GM10266 (cell line): ENCODE measurements around the gene PPP1R16B.

Experiments
- DNase-seq: peaks from one replicate; pipeline ENCODE4 v3.0.0; 2012; ENCODE audit errors: extremely low spot score
- TF ChIP-seq, protein P1 (sequence below): IDR thresholded peaks from 2 replicates; pipeline ENCODE4 v1.5.1; 2012; ENCODE audit warnings: mild to moderate bottlenecking, low read depth; ENCODE audit not compliant: control insufficient read depth, insufficient read depth; ENCODE audit errors: missing control alignments

The PPP1R16B gene

DNA sequence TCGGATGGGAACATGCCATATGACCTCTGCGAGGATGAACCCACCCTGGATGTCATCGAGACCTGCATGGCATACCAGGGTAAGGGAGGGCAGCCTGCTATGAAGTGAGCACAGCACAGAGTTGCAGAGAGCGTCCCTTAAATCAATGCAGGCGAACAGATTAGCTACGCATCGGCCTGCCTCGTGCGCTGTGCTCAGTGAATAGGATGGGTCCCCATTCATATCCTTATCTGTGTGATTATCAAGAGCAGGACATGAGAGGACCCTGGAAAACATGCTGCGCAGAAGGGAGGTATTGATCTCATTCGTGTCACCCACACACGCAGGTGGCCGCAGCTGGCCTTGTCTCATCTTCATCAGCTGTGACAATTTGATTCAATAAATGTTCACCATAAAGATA, 95.1 kb downstream of the PPP1R16B start:
- no peak for DNase-seq
- TF ChIP-seq, protein P1, sequence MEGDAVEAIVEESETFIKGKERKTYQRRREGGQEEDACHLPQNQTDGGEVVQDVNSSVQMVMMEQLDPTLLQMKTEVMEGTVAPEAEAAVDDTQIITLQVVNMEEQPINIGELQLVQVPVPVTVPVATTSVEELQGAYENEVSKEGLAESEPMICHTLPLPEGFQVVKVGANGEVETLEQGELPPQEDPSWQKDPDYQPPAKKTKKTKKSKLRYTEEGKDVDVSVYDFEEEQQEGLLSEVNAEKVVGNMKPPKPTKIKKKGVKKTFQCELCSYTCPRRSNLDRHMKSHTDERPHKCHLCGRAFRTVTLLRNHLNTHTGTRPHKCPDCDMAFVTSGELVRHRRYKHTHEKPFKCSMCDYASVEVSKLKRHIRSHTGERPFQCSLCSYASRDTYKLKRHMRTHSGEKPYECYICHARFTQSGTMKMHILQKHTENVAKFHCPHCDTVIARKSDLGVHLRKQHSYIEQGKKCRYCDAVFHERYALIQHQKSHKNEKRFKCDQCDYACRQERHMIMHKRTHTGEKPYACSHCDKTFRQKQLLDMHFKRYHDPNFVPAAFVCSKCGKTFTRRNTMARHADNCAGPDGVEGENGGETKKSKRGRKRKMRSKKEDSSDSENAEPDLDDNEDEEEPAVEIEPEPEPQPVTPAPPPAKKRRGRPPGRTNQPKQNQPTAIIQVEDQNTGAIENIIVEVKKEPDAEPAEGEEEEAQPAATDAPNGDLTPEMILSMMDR, result no peak

DNA sequence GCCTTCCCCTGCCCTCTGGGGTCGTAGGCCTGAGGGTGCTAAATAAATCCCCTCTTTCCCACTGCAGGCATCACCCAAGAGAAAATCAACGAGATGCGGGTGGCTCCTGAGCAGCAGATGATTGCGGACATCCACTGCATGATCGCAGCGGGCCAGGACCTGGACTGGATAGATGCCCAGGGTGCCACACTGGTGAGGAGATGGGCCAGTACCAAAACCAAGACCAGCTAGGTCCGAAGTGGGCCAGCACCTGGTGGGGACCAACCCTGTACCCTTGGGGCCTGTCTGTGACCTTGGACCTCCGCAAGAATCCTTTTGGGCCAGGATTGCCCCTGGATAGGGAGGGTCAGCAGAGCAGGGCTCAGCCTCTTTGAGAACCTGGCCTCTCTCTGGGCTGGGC, 97.1 kb downstream of the PPP1R16B start:
- DNase-seq, result no peak
- TF ChIP-seq, protein P1, result no peak

DNA sequence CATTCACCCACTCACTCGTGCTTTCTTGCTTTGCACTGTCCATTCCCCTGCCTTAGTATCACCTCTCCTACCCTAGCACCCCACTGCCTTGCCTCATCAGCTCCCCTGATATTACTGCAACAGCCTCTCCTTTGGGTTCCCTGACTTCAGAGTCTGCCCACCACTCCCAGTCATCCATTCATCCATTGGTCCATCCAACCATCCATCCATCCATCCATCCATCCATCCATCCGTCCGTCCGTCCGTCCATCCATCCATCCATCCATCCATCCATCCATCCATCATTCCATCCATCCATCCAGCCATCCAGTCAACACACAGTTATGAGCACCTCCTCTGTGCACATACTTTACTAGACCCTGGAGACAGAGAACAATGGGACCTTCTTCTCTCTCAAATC, 97.8 kb downstream of the PPP1R16B start:
- TF ChIP-seq, protein P1, result no peak
- no peak for DNase-seq

DNA sequence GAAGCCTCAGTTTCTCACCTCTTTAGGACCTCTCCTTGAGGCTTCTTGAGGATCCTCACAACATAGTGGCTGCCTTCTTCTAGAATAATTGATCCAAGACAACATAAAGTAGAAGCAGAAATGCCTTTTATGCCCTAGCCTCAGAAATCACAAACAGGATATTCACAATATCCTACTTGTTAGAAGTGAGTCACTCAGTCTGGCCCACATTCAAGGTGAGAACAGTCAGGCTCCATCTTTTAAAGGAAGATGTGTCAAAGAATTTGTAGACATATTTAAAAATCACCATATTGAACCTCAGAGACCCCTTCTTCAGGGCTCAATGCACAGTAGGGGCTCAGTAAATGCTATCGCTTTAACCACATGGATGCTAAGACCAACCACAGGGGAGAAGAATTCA, 99.9 kb downstream of the PPP1R16B start:
- TF ChIP-seq, protein P1, result no peak
- no peak for DNase-seq

DNA sequence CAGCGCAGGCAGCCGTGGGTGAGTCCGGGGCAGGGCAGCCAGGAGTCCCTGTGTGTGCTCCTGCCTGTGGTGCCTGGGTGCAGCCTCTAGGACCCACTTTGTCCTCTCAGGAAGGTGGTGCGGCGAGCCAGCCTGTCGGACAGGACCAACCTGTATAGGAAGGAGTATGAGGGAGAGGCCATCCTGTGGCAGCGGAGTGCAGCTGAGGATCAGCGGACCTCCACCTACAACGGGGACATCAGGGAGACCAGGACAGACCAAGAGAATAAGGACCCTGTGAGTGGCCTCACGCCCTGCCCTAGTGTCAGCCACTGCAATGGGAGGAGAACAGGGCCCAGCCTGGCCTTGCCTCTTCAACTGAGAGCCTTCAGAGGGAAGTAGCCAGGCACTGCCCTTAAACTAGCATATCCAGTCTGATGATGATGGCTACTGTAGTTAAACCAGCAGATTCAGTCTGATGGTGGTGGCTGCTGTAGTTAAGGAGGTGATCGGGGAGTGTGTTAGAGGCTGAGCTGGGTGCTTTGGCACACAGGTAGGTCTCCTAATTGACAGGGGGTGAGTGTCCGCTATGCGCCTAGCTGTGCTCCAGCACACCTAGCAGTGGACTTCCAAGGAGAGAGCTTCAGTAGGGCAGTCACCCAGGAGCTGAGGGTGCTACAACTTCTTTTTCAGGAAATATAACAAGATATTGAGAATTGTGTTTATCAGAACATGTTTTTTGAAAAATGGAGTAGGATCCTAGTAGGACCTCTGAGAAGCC, 102.6 kb downstream of the PPP1R16B start:
- no peak for DNase-seq

DNA sequence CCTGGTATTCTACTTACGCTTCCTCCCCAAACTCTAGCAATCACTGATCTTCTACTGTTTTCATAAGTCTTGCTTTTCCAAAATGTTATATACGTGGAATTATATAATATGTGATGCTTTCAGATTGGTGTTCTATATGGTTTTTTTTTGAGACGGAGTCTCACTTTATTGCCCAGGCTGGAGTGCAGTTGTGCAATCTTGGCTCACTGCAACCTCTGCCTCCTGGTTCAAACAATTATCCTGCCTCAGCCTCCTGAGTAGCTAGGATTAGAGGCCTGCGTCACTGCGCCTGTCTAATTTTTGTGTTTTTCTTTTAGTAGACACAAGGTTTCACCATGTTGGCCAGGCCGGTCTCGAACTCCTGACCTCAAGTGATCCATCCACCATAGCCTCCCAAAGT, 109.9 kb downstream of the PPP1R16B start:
- TF ChIP-seq, protein P1, result no peak

More for the DNA sequence above, 102.6 kb downstream of the PPP1R16B start:
- TF ChIP-seq, protein P1, result no peak

DNA sequence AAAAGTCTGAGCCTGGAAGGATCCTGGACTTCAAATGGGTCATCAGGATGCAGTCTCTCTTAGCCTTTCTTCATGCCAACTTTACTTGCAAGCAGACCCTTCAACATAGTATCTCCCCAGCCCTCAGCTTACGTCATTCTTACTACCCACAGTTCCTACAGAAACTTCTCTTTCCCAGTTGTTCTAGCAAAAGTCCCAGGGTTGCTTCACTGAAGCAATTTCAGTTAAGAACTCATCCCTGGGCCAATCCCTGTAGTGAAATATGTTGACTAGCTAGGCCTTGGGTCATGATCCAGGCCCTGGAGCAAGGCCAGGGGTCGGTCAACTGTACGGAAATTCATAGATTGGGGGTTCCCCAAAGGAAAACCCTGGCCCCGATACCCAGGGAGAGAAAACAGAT, 112.2 kb downstream of the PPP1R16B start:
- TF ChIP-seq, protein P1, result no peak
- DNase-seq, result no peak

More for the DNA sequence above, 109.9 kb downstream of the PPP1R16B start:
- no peak for DNase-seq
